SH-SY5Y (cell line): Measurements from ENCODE around the gene FOSL2.

Experiments used
- GATA2 ChIP-seq: IDR thresholded peaks from 2 replicates; pipeline ENCODE4 v1.6.1; 2011; ENCODE audit warnings: mild to moderate bottlenecking, low read depth, low read length
- GATA3 ChIP-seq: IDR thresholded peaks from 2 replicates; pipeline ENCODE4 v1.6.1; 2011; ENCODE audit warnings: low read depth, mild to moderate bottlenecking, low read length, moderate library complexity

DNA sequence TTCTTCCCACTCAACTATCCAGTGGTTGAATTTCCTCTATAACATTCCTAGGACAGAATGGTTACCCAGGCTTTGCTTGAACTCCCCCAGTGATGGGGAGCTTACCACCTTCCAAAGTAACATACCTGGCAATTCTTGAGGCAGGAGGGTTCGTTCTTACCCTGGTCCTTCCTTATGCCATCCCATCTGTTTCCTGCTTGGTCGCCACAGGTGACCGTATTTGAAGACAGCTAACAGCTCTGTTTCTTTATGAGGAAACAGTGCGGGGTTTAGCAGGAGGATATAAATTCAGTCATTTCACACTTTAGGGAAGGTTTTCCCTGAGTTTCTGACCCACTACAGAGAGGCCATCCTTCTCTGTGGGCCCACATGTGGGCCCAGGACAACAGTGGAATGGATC lies 42.6 kb downstream of the FOSL2 start:
- TF ChIP-seq GATA2 (no peak), GATA3 (no peak)
